GM19467 (cell line): ENCODE results near the gene GRIPAP1.

Experiments used
- ATAC-seq: cut with Tn5 transposase; IDR thresholded peaks from one replicate; pipeline ENCODE4 v1.9.1; 2021; ENCODE audit warnings: mild to moderate bottlenecking, moderate library complexity; ENCODE audit not compliant: unreplicated experiment

GRIPAP1 gene

GRCh38 chrX:48927736-48928382, 74.2 kb downstream of the GRIPAP1 start:
- no peak for ATAC-seq

- ATAC-seq, result no peak
These were observed 74.9 kb downstream of the GRIPAP1 start for GRCh38 chrX:48927123-48927522.

GRCh38 chrX:48924270-48924669, 77.8 kb downstream of the GRIPAP1 start:
- ATAC-seq, result no peak

DNA sequence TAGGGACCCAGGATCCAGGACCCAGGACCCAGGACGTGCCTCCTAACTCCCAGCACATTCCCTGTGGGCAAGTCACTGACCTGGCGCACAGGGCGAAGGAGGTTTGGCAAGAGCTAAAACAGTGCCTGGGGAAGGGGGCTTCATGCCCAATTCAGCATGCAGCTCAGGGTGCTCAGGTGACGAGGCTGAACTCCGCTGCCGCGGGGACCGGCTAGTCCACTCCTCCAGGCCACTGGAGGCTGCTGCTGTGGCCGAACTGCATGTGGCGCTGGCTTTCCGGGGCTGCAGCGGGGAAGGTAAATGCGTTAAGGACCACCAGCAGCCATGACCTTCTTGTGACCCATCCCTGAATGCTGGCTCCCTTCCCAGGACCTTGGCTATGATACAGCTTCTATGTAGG, 78.3 kb downstream of the GRIPAP1 start:
- no peak for ATAC-seq
